Activated CD4-positive, CD25-positive, alpha-beta regulatory T cell treated with anti-CD3 and anti-CD28 coated beads, Interleukin-2, amount 50 U/mL, for 24 hours (primary cell): ENCODE measurements around the gene POLRMT.
A peak's percentile ranks its signal among the peaks of the same experiment; 100 is the strongest.
"Not testable (repeated sequence)": the region's sequence is repeated elsewhere in the genome, so short reads cannot be mapped to it uniquely, and the experiment has no call there.

Source experiments
- ATAC-seq, 2 donors: fragments of 150-1000 bp; cut with Tn5 transposase; one replicate each; pipeline ENCODE4 v1.10.0; 2021; ENCODE audit warnings: mild to moderate bottlenecking in 1 of 2, moderate library complexity in 1 of 2

Gene POLRMT

DNA sequence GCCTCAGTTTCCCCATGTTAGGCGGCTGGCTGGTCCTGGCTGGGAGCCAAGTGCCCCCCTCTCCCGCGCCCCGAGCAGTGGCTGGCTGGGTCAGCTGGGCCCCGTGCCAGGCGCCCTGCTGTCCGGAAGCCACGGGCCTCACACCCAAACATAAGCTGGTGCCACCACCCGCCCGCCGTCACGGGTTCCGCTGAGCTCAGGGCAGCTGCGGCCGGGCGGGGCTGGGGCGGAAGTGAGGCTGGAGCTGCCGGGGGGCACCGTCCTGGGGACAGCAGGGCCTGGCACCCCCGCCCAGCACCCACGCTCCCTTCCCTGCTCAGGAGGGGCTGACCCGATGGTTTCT, 24.4 kb downstream of the POLRMT start:
- ATAC-seq, result no peak

DNA sequence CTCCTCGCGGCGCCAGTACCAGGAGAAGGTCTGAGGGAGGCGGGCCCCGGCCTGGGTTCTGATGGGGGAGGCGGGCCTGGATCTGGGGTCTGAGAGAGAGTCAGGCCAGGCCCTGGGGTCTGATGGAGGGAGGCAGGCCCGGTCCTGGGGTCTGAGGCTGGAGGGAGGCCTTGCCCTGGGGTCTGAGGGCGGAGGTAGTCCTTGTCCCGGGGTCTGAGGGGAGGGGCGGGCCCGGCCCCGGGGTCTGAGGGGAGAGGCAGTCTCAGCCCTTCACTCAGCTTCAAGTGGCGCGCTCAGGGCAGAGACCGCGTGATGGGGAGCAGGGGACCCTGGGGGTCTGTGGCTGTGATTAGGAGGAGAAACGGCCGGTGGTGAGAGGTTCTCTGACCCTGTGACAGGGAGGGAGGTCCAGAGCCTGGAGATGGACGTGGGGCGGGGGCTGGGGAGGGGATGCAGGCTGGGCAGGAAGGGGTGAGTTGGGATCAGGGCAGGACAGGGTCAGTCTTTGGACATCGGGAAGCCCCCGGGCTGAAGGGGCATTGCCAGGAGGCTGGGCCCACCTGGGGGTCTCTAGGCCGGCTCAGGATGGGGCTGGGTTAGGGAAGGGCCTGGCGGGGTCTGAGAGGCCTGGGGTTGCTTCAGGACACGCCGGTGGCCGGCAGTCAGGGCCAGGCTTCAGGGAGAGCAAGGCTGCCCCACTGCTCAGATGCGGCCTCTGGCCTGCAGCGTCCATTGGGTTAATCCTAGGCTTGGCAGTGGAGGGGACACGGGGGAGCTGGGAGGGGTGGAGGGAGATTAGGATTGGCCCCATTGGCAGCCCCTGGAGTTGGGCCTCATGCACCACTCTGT, 25.0 kb downstream of the POLRMT start:
- no peak for ATAC-seq

DNA sequence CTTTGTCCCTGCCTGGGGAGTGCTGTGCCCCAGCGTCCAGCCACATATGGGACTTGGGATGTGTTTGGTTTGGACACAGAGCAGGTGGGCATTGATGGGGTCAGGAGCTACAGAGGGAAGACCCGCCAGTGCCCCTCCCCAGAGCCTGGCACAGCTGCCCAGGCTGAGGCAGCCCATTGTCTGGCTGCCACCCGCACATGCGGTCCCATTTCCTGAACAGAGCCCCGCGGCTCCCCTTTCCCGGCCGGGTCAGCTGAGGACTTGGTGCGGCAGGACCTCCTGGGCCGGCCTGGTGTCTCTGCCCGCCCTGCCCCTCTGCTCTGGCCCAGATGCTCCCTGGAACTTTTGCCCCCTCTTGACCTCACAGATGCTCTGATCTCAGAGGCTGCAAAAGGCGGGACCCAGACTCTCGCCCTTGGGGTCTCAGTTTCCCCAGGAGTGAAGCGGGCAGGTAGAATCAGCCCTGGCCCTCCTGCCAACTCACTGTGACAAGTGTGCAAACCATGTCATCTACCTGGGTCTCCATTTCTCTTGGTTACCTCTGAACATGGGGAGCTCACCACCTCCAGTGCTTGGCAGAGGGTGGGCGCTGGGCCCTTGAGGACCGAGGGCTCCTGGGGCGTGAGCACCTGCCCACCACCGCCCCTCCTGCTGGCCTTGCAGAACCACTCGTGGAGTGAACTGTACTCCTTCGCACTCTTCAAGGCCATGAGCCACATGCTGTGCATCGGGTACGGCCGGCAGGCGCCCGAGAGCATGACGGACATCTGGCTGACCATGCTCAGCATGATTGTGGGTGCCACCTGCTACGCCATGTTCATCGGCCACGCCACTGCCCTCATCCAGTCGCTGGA, 25.8 kb downstream of the POLRMT start:
- no peak for ATAC-seq

DNA sequence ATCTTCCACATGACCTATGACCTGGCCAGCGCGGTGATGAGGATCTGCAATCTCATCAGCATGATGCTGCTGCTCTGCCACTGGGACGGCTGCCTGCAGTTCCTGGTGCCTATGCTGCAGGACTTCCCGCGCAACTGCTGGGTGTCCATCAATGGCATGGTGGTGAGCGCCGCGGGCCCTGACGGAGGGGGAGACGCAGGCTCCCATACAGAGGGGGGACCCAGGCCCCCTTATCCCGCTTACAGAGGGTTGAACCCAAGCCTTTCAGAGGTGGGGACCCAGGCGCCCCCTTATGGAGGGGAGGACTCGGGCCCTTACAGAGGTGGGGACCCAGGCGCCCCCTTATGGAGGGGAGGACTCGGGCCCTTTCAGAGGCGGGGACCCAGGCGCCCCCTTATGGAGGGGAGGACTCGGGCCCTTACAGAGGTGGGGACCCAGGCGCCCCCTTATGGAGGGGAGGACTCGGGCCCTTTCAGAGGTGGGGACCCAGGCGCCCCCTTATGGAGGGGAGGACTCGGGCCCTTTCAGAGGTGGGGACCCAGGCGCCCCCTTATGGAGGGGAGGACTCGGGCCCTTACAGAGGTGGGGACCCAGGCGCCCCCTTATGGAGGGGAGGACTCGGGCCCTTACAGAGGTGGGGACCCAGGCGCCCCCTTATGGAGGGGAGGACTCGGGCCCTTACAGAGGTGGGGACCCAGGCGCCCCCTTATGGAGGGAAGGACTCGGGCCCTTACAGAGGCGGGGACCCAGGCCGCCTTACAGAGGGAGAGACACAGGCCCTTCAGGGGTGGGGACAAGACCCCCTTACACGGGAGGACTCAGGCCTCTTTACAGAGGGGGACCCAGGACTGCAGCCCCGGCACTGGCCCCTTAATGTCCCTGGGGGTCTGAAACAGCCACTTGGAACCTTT, 28.0 kb downstream of the POLRMT start:
- not testable (repeated sequence) for ATAC-seq

DNA sequence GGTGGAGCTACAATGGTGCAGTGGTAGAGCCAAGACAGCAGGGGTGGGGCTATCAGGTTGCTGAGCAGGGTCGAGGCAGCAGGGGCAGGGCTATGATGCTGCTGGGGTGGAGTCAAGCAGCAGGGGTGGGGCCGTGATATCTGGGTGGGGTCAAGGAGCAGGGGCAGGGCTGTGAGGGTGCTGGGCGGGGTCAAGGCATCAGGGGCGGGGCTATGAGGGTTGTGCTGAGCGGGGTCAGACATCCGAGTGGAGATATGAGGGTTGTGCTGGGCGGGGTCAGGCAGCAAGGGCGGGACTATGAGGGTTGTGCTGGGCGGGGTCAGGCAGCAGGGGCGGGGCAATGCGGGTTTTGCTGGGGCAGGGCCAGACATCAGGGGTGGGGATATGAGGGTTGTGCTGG, 29.0 kb downstream of the POLRMT start:
- peak; percentile 41 to 46 for ATAC-seq

DNA sequence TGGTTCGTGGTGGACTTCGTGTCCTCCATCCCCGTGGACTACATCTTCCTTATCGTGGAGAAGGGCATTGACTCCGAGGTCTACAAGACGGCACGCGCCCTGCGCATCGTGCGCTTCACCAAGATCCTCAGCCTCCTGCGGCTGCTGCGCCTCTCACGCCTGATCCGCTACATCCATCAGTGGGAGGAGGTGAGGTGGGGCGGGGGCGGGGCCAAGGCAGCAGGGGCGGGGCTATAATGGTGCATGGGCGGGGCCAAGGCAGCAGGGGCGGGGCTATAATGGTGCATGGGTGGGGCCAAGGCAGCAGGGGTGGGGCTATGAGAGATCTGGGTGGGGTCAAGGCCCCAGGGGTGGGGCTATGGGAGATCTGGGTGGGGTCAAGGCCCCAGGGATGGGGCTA, 29.6 kb downstream of the POLRMT start:
- ATAC-seq, result not testable (repeated sequence)

DNA sequence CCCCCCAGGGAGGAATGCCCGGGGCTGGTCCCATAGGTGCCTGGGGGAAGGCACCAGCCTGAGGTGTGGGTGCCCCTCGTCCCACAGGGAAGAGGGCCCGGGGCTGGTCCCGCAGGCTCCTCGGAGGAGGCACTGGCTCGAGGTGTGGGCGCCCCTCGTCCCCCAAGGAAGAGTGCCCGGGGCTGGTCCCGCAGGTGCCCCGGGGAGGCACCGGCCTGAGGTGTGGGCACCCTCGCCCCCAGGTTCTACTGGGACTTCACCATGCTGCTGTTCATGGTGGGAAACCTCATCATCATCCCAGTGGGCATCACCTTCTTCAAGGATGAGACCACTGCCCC, 30.1 kb downstream of the POLRMT start:
- ATAC-seq, result not testable (repeated sequence)

DNA sequence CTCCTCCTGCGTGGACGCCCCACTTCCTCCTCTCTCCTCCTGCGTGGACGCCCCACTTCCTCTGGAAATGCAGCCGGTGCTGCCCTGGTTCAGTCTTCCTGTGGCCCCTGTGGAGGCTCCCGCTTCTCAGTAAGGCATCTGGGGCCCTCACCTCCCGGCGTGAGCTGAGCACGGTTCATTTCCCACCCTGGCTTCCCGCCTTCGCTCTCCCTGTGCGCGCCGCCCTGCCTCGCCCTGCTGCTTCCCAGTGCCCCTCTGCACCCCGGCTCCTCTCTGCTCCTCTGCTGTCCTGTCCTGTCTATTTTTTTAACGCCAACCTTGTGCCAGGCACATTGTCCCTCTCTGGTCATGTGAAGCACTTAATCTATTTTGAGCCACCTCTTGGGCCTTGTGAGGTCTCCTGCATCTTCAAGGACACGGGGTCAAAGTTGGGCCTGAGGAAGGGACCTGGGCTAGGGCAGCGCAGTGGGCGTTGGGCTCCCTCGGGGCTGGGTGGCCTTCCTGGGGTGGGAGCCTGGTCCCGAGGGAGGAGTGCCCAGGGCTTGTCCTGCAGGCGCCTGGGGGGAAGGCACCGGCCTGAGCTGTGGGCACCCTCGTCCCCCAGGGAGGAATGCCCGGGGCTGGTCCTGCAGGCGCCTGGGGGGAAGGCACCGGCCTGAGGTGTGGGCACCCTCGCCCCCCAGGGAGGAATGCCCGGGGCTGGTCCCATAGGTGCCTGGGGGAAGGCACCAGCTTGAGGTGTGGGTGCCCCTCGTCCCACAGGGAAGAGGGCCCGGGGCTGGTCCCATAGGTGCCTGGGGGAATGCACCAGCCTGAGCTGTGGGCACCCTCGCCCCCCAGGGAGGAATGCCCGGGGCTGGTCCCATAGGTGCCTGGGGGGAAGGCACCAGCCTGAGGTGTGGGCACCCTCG, 30.7 kb downstream of the POLRMT start:
- no peak for ATAC-seq

DNA sequence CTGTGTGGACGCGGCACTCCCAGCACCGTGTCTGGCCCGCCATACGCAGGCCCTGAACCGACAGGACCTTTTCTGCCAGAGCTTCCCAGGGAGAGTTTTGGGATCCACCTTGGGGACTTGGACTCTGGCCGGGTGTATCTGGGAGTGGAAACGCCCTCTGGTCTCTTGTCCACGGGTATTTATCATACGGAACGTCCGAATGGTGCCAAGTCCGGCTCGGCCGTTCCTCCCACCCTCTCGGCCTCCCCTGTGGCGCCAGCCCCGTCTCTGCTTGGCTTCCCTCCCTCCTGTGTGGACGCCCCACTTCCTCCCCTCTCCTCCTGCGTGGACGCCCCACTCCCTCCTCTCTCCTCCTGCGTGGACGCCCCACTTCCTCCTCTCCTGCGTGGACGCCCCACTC, 31.5 kb downstream of the POLRMT start:
- no peak for ATAC-seq

DNA sequence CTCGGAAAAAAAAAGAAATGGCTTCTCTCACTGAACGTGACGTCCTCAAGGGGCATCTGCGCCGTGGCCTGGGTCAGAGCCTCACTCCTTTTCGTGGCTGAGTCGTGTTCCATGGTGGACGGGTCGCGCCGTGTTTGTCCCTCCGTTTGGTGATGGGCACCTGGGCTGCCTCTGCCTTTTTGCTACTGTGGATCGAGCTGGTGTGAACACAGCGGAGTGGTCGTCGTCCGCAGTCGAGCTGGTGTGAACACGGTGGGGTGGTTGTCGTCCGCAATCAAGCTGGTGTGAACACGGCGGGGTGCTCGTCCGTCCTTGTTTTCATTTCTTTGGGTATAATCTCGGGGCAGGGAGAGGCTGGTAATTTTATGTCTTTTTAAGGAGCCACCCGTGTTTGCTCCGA, 32.0 kb downstream of the POLRMT start:
- ATAC-seq, result no peak

DNA sequence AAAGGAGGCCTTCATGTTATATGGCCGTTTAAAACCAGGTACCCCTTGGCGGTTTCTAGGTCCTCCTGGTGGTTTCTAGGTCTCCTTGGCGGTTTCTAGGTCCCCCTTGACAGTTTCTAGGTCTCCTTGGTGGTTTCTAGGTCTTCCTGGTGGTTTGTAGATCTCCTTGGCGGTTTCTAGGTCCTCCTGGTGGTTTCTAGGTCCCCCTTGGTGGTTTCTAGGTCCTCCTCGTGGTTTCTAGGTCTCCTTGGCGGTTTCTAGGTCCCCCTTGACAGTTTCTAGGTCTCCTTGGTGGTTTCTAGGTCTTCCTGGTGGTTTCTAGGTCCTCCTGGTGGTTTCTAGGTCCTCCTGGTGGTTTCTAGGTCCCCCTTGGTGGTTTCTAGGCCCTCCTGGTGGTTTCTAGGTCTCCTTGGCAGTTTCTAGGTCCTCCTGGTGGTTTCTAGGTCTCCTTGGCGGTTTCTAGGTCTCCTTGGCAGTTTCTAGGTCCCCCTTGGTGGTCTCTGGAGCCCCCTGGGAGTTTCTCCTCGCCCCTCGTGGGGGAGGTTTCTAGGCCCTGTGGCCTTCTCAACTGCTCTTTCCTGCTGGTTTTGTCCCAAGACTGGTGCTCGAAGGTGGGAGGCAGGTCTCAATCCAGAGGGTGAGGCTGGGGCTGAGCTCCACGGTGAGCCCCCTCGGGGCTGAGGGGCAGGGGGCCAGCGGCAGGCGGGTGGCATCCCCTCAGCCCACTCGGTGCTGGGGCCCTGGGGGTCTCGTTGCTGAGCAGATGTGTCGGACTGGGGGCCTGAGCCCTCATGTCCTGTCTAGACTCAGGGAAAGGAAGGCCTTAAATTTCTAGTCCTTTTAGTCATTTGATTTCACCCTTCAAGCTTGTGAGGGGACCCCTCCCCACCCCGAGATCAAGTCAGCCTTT, 35.7 kb downstream of the POLRMT start:
- ATAC-seq, result no peak

DNA sequence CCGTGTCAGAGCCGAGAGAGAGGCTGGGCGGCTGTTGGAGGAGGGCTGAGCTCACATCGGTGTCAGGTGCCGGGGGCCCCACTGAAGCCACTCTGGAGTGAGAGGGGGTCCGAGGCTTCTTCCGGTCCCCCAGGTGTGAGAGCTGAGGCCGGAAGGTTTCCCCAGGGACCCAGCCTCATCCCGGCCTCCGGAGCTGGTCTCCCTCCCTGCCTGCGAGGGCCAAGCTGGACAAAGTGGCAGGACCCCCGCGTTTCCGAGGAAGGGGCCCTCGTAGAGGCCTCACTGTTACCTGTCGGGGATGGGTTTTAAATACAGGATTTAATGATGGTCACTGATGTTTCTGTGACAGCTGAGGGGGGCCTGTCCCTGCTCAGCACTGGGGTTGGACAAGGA, 37.1 kb downstream of the POLRMT start:
- no peak for ATAC-seq

DNA sequence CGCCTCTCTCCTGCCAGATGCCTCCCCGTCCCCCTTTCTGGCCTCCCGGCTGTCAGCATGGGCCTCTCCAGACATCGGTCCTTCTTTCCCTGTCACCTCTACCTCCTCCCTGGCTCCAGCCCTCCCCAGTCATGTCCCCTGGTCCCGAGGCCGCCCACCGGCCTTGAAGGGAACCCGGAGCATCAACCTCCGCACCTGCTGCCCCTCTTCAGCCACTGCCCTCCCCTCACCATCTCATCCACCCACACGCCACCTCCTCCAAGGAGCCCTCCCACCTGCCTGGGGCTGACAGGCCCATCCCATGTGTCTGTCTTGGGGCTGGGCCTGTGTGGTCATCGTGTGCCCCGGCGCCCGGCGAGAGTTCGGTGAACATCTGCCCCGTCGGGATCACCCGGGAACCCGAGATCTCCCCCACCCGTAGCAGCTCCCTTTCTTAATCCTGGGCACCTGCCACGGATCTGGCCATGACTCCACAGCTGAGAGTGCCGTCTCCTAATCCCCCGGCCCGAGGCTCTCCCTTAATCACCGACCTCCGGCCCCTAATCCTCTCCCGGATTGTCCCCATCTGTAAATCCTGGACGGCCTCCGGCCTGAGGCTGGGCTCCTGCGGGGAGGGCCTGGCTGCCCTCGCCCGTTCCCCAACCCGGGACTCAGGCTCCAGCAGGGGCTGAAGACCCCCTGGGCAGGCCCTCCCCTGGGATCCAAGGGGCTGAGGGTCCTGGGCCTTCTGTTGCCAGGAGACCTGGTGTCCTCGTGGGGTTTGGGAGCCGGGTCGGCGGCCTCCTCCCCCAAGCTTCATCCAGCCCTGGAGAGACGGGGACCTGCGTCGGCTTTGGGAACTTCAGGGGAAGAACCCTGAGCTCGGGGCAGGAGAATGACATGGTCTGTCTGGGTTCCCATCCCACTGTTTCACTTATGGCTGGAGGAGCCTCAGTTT, 37.7 kb downstream of the POLRMT start:
- ATAC-seq, result no peak

DNA sequence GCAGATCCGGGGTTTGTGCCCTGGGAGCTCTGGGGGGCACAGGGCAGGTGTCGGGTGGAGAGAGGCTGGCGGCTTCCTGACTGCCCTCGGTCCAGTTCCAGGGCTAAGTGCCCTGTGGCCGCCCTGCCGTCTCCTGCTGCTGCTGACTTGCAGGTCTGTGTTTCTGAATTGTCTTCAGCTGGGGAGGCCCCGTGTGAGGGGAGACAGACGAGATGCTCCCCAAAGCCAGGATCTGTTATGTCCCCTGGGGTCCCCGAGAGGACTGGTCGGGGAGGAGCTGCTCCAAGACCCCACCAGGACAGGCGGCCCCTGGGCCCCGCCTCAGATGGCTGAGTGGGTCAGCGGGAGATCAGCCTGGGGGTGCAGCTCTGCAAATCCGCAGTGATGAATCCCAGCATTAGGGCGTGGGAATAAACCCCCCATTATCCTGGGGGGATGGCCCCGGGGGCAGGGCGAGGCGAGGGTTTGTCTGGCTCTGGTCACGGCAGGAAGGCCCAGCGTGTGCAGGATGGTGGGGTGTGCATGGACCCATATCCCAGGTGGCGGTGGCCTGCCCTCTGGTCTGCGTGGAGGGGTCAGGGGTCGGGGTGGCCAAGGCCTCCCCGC, 39.0 kb downstream of the POLRMT start:
- ATAC-seq, result no peak

DNA sequence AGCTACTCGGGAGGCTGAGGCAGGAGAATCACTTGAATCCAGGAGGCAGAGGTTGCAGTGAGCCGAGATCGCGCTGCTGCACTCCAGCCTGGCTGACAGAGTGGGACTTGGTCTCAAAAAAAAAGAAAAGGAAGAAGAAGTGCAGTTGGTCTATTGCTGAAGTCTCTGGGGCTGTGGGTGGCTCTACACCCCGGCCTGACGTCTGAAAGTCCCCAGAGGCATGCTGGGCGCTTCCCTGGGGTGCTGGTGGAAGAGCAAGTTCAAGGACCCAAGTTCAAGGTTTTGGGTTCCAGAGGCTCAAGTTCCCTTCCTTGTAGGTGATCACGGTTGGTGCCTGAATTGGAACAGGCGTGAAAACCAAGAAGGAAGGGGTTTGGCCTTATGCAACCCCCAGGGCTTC, 39.8 kb downstream of the POLRMT start:
- ATAC-seq, result no peak

DNA sequence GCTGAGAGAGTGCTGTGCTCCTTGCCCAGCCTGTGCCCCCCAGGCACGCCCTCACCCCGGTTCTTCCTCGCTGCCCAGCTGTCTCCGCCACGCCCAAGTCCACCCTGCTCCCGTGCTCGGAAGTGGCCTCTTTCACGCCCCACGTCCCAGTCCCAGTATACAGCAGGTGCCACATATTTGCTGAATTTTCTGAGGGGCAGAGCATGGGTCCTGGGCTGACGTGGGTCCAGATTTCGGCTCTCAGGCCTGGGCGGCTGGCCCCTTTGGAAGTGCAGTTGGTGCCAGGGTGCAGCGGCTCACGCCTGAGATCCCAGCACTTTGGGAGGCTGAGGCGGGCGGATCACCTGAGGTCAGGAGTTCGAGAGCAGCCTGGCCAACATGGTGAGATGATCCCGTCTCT, 40.3 kb downstream of the POLRMT start:
- no peak for ATAC-seq

DNA sequence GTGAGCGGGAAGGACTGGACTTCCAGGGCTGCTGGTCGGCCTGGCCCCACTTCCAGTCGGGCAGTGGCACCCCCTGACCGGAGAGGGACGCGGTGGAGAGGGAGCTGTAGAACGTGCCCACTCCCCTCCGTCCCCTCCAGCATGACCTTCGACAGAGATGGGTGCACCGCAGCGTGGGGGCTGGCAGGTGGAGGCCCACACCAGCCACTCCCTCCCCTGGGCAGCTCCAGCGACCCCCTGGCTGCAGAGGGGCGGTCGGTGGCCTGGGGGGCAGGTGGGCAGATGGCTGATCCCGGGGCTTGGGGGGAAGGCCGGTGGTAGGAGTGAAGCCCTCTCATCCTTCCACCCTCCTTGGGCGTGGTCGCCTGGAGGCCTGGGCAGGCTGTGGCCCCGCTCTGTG, 41.2 kb downstream of the POLRMT start:
- no peak for ATAC-seq

DNA sequence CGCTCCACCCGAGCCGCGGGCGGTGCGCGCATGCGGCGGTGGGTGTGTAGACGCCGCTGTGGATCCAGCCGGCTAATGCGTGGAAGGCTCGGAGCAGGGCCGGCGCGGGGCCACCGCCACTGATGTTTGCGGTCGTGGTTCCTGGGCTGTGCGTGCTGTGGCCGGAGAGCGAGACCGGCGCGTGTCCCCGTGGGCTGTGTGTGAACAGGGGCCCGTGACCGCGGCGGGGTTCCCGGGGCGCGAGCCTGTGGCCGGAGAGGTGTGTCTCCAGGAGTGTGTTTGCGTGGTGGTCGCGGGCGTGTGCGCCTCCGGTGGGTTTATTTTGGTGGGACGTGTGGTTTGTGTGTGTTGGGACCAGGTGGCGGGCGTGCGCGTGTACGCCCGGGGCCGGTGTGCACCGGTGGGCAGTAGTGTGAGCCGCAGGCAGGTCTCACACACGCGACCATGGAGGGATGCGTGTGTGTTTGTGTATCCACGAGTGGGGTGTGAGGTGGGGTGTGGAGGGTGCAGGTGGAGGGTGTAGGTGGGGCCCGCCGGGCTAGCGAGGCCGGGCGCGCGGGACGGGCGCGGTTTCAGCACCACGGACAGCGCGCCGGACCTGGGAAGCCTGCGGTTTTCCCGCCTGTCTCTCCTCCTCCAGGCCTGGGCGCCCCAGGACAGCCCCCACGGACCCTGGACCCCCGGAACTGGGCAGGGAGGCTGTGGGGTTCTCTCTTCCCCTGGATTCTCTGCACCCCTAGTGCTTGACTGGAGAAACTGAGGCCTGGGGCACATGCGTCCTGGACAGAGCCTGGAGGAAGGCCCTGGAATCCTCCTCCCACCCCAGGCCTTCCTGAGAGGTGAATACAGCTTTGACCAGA, 42.0 kb downstream of the POLRMT start:
- no peak for ATAC-seq
